ENCODE measurements around the gene PDXDC1. TPM values are rescaled to one million over a fixed set of nuclear protein-coding genes. Genes with fewer than 3 reads are reported as not detected.
"Not testable (repeated sequence)": the region's sequence is repeated elsewhere in the genome, so short reads cannot be mapped to it uniquely, and the experiment has no call there.

The PDXDC1 gene
- polyA plus RNA-seq, 1 donor = 142 TPM

DNA sequence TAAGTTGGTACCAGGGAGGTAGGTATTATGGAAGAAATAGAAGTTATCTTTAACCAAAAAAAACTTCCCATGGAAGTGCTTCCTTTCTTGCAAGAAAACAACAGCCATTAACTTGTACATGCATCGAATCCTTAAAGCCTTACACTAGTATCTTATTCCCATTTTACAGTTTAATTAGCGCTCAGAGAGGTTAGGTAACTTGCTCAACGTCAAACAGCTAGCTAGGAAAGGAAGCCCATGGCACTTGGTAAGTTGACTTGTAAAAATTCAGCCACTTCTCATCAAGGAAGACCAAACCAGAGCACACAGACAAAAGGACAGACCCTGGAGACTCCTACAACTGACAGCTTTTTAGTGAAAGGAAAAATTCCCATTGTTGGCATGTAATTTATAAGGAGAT lies 84.5 kb downstream of the PDXDC1 start:
- no peak for DNase-seq

DNA sequence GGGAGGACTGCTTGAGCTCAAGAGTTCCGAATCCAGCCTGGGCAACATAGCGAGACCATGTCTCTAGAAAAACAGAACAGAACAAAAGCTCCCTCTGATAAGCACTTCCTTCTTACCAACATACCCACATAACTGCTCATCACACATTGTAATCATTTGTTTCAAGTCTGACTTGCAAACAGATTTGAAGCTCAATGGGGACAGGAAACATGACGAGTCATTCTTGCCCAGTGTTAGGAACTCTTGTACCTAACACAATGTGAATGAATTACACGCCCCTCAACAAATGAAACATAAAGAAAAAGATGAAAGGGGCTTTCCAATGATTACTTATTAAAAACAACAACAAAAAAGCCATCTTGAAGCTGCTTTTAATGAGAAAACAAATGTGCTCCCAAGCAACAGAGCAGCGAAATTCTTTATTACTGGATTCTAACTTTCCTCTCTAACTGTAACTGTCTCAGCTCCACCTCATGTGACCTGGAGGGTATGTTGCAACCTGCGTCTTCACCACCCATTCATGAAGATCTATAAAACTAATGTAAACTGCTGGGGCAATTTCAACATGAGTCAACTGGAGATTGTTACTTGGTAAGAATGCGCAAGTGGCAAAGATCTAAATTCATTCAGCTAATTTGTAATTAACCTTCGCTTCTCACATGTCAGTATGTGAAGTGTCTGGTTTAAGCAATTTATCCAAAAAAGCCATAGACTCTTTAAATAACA lies 87.4 kb downstream of the PDXDC1 start:
- not testable (repeated sequence) for DNase-seq

DNA sequence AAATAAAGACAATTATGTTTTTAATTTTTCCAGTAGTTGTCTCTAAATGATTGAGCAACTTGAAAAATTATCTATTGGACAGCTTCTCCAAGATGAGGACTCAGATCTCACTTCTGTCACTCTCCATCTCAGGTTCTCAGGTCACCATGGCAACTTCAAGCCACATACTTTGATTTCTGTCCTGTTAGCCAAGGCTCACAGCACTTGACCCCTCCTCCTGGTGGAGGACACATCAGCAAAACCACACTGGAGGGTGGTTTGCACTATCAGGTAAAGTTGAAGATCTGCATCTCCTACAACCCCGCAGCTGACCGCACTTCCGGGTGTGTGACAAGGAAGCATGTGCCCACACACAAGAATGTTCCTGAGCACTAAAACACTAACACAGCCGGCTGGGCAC lies 91.1 kb downstream of the PDXDC1 start:
- not testable (repeated sequence) for DNase-seq

GRCh38 chr16:15066690-15067089 lies 91.9 kb downstream of the PDXDC1 start:
- DNase-seq = not testable (repeated sequence)

- not testable (repeated sequence) for DNase-seq
Measured at GRCh38 chr16:15071013-15071412, 96.2 kb downstream of the PDXDC1 start.

GRCh38 chr16:15071916-15072769 lies 97.3 kb downstream of the PDXDC1 start:
- DNase-seq = not testable (repeated sequence)

DNA sequence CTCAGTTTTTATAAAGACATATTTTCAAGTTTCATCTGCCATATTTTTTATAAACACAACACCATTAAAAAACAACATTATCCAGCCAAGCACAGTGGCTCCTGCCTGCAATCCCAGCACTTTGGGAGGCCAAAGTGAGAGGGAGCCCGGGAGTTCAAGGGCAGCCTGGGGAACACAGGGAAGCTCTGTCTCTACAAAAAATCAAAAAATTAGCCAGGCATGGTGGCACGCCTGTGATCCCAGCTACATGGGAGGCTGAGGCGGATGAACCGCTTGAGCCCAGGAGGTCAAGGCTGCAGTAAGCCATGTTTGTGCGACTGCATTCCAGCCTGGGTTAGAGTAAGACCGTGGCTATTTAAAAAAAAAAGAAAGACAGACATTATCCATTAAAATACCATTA lies 98.3 kb downstream of the PDXDC1 start:
- DNase-seq = no peak

- not testable (repeated sequence) for DNase-seq
Measured at GRCh38 chr16:15076161-15076560, 101.3 kb downstream of the PDXDC1 start.

DNA sequence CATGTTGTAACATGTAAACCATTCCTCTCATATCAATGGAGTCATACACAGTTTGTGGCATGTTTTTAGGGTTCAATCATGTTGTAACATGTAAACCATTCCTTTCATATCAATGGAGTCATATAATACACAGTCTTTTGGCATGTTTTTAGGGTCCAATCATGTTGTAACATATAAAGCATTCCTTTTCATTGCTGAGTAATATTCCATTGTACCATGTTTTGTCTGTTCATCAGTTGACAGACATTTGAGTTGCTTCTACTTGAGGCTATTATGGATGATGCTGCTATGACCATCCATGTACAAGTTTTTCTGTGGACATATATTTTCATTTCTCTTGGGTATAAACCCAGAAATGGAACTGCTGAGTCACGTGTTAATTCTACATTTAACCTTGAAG lies 106.1 kb downstream of the PDXDC1 start:
- DNase-seq = not testable (repeated sequence)

- DNase-seq = not testable (repeated sequence)
Measured at GRCh38 chr16:15082788-15083187, 108.0 kb downstream of the PDXDC1 start.

- not testable (repeated sequence) for DNase-seq
Measured at GRCh38 chr16:15090663-15091269, 115.9 kb downstream of the PDXDC1 start.

DNA sequence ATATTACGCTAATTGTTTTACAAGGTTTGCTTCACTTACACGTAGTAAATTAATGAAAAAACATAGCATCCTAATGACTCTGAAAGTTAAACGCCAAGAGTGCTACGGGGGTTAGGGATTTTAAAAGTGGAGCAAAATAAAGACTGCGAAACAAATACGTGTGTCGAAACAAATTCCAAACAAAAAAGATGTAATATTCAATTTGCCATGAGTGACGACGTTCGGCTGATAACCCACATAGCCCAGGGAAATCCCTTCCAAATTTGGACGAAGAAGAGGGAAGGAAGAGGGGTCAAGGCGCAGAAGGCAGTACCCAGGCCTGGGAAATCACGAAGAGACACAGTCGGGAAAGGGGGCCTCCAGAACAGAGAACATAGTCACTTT lies 118.7 kb downstream of the PDXDC1 start:
- DNase-seq = not testable (repeated sequence)

DNA sequence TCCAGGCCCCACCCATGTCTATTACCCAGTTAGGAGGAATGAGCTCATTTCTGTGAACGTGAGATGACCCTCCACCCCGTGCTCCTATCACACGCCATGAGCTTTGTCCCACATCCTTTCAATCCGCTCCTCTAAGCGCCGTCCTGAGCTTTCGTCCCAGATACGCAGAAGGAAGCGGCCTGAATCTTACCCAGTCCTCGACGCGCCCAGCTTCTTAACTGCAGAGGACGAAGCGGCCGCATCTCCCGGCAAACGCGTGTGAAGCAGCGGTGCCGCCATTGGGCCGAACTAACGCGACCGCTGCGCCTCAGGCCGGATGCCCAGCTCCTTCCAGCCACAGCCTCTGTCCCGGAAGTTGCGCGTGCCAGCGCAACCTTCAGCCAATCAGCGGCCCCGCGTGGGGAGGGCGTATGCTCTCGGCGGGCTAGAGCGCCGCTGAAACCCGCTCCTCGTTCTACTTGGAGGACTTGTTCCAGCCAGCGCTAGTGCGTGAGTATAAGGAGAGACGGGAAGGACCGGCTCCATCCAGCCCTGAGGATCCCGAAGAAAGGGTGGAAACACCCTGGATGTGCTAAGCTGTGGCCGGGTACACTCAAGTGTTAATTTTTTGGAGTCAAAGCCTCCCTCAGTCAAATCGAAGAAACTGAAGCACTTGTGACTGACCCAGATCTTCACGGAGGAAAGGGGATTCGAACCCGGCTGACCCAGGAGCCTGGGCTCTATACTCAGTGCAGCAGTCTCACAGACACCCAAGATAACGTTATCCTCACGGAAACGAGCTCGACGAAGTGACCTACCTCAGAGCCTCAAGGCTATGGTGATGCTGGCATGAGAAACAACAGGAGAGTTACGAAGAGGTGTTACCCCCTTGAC lies 119.4 kb downstream of the PDXDC1 start, which contains the start of gene RRN3:
RRN3 (minus strand) TSS at position 318 of the 873 bp plus-strand sequence; CDS start at position 279, 39 bp downstream.
- DNase-seq = peak; percentile 88

DNA sequence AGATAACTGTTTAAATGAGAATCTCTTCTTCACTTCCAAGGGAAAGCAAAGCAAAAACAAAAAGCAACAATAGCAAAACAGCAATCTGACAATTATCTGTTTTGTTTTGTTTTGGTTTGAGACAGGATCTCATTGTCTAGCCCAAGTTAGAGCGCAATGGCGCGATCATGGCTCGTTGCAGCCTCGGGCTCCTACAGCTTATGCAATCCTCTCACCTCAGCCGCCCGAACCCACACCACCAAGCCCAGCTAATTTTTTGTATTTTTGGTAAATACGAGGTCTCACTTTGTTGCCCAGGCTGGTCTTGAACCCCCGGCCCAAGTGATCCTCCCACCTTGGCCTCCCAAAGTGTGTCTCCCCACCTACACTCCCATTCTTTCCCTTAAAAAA lies 121.8 kb downstream of the PDXDC1 start:
- not testable (repeated sequence) for DNase-seq

GRCh38 chr16:15099366-15099909 lies 124.6 kb downstream of the PDXDC1 start:
- DNase-seq = not testable (repeated sequence)

DNA sequence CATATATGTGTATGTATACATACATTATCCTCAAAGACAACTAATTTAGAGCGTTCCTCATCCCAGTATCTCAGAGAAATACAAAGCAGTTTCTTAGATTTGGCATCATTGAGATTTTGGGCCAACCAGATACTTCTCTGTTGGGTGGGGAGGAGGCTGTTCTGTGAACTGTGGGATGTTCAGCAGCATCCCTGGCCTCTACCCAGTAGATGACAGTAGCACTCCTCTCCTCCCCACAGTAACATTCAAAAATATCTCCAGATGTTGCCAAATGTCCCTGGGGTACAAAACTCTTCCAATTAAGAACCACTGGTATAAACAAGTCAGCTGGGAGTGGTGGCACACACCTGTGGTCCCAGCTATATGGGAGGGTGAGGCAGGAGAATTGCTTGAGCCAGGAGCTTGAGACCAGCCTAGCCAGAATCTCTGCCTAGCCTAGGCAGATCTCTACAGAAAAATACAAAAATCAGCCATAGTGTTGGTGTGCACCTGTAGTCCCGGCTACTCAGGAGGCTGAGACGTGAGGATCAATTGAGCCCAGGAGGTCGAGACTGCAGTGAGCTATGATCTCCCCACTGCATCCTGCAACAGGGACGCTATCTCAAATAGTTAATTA lies 125.7 kb downstream of the PDXDC1 start:
- DNase-seq = not testable (repeated sequence)

DNA sequence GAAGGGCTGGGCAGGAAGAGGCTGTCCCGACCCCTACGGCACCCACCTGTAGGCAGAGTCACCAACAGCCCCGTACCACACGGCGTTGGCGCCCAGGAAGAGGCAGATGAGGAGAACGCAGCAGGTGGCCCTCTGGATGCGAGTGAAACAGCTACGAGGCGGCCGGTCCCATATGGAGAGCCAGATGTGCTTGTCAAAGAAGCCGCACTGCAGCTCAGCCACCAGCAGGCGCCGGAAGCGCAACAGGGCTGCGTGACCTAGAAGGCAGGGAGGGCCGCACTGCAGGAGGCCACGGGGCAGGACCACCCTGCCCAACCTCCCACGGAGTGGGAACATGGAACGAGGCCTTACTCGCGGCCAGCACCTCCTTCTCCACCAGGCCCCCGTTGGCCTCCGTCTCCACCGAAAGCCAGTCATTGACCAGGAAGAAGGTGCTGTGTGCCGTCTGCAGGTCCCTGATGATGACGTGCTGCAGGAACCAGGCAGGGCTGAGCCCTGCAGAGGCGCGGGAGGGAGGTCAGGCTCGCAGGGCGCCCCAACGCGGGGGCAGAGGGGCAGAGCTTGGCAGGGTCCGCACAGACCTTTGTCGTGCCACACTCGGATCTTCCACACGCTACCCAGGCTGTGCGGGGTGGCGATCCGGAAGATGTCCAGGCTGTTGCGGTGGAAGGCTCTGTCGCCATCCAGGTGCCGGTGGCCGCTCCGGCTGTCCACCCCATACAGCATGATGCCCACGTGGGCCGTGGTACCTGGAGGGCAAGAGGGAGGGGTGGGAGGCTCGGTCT lies 153.0 kb downstream of the PDXDC1 start:
- DNase-seq = not testable (repeated sequence)

DNA sequence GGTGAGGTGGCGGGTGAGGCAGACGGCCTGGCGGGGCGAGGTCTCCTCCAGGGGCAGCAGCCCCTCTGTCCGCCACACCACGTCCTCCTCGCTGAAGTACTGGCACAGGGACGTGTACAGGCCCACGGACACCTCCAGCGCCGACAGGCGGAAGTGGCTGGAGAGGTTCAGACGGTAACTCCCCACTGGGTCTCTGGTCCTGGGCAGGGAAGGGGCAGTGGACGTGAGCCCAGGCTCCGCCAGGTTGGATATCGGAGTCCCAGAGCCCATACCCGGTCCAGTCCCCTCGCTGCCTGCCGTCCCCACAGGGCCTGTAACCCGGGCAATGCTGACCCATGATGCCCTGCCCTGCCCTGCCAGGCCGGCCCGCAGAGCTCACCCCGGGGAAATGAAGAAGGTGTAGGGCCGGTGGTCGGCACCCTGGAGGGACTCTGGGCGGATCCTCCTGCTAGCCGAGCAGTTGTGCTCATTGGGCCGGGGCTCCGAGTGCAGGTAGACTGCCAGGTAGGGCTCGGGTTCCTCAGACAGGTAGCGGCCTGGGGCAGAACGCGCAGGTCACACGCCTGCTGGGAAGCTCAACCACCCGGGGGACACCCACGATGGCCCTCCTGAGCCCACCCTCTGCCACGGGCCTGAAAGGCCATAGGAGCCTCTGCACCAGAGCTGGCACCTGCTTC lies 155.6 kb downstream of the PDXDC1 start:
- not testable (repeated sequence) for DNase-seq
